ENCODE measurements around the gene THEM4.

Gene THEM4

DNA sequence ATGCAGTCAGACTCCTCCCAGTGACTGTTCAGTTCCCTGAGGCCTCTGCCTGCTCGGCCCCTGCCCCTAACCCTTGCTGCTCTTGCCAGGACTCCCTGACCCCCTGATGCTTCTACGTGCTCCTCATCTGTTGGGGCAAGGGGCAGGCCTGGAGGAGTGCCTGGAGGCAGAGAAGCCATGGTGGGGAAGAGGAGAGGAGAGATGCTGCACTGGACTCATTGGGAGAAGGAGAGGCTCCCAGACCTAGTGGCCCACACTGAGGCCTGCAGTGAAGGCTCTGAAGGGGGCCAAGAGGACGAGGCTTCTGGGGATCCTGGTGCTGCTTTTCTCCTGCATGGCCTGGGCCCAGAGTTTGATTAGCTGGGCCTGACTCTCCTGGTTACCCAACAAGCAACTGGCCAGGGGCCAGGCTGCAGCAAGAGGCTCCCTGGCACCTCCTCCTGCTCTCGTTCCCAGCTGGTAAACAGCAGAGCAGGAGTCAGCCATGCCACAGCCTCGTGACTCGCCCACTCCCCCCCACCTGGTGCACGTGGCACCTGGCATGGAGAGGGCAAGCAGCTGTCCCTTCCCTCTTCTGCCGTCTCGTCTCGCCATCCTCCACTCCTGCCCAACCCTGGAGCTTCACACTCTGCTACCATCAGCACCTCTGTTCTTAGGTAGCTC lies 76.9 kb downstream of the THEM4 start:
- DNase-seq (ENCODE audit: low spot score) = no peak
- TF ChIP-seq, protein P1, sequence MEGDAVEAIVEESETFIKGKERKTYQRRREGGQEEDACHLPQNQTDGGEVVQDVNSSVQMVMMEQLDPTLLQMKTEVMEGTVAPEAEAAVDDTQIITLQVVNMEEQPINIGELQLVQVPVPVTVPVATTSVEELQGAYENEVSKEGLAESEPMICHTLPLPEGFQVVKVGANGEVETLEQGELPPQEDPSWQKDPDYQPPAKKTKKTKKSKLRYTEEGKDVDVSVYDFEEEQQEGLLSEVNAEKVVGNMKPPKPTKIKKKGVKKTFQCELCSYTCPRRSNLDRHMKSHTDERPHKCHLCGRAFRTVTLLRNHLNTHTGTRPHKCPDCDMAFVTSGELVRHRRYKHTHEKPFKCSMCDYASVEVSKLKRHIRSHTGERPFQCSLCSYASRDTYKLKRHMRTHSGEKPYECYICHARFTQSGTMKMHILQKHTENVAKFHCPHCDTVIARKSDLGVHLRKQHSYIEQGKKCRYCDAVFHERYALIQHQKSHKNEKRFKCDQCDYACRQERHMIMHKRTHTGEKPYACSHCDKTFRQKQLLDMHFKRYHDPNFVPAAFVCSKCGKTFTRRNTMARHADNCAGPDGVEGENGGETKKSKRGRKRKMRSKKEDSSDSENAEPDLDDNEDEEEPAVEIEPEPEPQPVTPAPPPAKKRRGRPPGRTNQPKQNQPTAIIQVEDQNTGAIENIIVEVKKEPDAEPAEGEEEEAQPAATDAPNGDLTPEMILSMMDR (IDR thresholded peaks at IDR 0.05; ENCODE audit: extremely low read depth, missing control alignments) = no peak

DNA sequence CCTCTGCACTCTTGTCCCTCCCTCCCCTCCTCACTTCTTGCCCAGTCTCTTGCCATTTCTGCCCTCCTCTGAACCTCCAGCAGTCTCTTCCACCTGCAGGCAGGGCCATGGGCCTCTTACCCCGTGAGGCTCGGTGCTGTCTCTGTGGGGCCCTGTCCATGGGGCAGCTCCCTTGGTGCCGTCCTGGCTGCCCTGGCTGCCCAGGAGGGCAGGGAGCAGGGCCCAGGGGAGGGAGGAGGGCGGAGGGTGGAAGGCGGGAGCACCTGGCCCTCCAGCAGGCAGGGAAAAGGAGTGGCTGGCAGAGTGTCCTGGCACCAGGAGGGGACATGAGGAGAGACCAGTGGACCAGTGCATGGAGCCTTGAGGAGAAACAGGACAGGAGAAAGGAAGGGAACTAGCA lies 77.7 kb downstream of the THEM4 start, which contains the start of gene RORC:
Gene RORC (minus strand): TSS at position 198 of the 400 bp plus-strand sequence. CDS start 38 bp downstream, at position 160.
- no peak for DNase-seq (ENCODE audit: low spot score)
- TF ChIP-seq, protein P1 (IDR thresholded peaks at IDR 0.05; ENCODE audit: extremely low read depth, missing control alignments) = no peak

DNA sequence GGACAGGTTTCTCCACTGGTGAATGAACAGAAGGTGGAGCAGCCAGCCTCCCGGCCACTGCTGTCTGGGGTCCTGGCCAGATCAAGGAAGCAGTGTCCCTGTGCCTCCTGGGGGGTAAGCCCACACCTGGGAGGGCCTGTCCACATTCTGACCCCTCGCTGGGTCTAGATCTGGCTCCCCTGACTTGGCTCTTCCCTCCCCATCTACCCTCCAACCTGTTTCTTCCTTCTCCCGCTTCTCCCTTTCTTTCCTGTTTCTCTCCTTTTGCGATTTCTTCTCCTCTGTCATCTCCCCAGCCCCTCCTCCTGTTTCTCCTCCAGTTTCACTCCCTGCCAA lies 78.1 kb downstream of the THEM4 start:
- DNase-seq (ENCODE audit: low spot score) = no peak
- TF ChIP-seq, protein P1 (IDR thresholded peaks at IDR 0.05; ENCODE audit: extremely low read depth, missing control alignments) = no peak

DNA sequence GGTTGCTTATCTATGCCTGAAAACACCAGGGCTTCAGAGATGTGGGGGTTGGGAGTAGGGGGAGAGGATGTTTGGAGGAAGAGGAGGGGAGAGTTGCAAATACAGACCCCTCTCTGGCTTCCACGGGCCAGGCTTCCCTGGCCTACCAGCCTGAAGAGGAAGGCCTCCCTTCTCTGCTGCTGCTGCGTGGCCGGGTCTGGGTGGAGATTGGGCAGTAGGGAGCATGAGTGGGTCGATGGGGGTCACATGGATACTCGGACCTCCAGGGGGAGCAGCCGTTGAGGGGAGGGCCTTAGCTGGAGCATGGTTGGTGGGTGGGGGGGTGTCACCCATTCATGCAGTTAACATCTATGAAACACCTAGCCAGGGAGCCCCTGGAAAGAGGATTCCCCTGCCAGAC lies 79.3 kb downstream of the THEM4 start:
- DNase-seq (ENCODE audit: low spot score) = no peak
- TF ChIP-seq, protein P1 (IDR thresholded peaks at IDR 0.05; ENCODE audit: extremely low read depth, missing control alignments) = no peak

DNA sequence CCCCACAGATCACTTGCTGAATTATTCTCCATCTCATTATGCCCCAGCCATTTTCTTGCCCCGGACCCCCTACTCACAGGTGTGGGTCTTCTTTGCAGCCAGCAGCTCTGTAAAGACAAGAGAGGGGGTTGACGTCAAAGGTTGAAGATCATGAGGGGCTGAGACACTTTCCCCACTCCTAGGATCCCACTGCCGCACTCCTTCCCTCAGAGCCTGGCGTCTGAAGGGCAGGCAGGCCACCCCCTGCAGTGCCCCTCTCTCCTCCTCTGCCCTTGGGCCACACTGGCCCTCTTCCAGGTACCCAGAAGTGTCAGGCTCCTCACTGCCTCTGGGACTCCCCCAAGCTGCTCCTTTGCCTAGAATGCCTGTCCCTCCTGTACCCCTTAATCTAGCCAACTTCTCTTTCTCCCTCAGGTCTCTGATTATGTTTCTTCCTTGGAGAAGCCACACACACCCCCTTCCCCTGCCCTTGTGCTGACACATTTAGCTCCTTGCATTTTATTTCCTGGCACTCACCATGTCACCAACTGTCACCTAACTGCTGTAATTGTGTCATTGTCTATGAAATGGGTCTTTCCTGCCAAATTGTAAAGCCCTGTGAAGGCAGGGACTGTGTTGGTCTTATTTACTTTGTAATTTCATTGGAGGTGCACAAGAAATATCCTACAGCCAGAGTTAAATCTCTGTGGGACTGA lies 79.8 kb downstream of the THEM4 start:
- DNase-seq (ENCODE audit: low spot score) = no peak
- TF ChIP-seq, protein P1 (IDR thresholded peaks at IDR 0.05; ENCODE audit: extremely low read depth, missing control alignments) = no peak

DNA sequence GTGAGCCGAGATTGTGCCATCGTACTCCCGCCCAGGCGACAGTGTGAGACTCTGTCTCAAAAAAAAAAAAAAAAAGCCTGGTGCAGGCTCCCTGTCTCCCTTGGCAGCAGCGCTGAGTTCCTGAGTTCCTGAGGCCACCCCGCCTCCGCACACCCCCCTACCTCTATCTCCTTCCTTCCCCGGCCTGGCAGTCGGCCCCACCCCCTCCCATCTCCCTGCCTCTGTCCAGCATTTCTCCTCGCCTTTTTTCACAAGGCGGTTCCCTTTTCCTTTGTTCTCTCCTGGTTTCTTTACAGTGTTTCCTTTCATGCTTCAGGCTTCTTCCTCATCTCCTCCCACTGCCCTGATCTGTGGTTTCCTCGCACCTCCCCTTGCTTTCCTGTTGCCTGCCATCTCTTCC lies 80.4 kb downstream of the THEM4 start:
- TF ChIP-seq, protein P1 (IDR thresholded peaks at IDR 0.05; ENCODE audit: extremely low read depth, missing control alignments) = no peak
- DNase-seq (ENCODE audit: low spot score) = no peak

DNA sequence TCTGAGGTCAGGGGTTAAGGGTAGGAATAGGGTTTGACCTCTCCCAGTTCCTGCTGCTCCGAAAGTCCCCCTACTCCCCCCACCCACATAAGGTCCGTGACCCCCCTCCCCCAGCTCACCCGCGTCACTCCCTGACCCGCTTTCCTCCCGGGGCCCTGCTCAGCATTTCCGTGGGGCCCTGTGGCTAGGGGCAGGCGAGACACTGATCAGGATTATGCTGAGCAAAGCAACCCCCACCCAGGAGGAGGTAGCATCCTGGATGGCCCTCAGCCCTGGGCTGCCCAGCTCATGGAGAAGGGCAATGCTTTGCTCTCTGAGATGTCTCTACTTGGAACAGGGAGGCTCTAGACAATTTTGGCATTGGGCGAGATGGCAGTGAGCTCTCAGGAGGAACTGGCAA lies 81.5 kb downstream of the THEM4 start:
- DNase-seq (ENCODE audit: low spot score) = no peak
- TF ChIP-seq, protein P1 (IDR thresholded peaks at IDR 0.05; ENCODE audit: extremely low read depth, missing control alignments) = no peak
